HFFc6 (cell line): ENCODE data around the gene NRGN. TPM values are rescaled to one million over a fixed set of nuclear protein-coding genes. Genes with fewer than 3 reads are reported as not detected.

Experiments used
- DNase-seq: peaks from one replicate; pipeline ENCODE4 v3.0.0-alpha.2; 2018
- H3K27ac Mint-ChIP-seq: 2 replicates; pipeline ENCODE4 v1.8.0; 2020; ENCODE audit warnings: mild to moderate bottlenecking, mixed read lengths
- H3K27me3 Mint-ChIP-seq: 2 replicates; pipeline ENCODE4 v1.8.0; 2021; ENCODE audit warnings: mild to moderate bottlenecking, moderate library complexity, mixed read lengths; ENCODE audit not compliant: insufficient read depth
- H3K36me3 Mint-ChIP-seq: 2 replicates; pipeline ENCODE4 v1.8.0; 2021; ENCODE audit warnings: low read depth, mixed read lengths
- H3K4me1 Mint-ChIP-seq: 2 replicates; pipeline ENCODE4 v1.8.0; 2020; ENCODE audit warnings: low read depth, mixed read lengths
- H3K4me3 Mint-ChIP-seq: 2 replicates; pipeline ENCODE4 v1.8.0; 2020; ENCODE audit warnings: mild to moderate bottlenecking, moderate library complexity, mixed read lengths
- H3K9me3 Mint-ChIP-seq: 2 replicates; pipeline ENCODE4 v1.8.0; 2020; ENCODE audit warnings: mild to moderate bottlenecking, mixed read lengths
- long read RNA-seq: library from polyadenylated mRNA; unstranded; transcript quantifications from one replicate; pipeline ENCODE4 v2.0.0, GENCODE V29; 2019
- total RNA-seq, 6 experiments: library from RNA; stranded (reverse); fragmentation: NEBNext Ultra II Directional; extraction: Animal tissue kit (Norgen Biotek cat#: 25700); gene quantifications; 2 replicates in 1 of 6; 3 replicates in 5 of 6; pipeline ENCODE4 v1.2.3, GENCODE V29; 2021
- TF ChIP-seq, protein P1 (sequence below): fragments of 200-600 bp; sonication (generic); IDR thresholded peaks from 2 replicates; pipeline ENCODE4 v1.5.0; 2021; ENCODE audit warnings: antibody characterized with exemption, mild to moderate bottlenecking

The NRGN gene
- total RNA-seq: 1 to 10 TPM; 3.8 to 6.5 (median 5.4) TPM
- long read RNA-seq: 0 reads

DNA sequence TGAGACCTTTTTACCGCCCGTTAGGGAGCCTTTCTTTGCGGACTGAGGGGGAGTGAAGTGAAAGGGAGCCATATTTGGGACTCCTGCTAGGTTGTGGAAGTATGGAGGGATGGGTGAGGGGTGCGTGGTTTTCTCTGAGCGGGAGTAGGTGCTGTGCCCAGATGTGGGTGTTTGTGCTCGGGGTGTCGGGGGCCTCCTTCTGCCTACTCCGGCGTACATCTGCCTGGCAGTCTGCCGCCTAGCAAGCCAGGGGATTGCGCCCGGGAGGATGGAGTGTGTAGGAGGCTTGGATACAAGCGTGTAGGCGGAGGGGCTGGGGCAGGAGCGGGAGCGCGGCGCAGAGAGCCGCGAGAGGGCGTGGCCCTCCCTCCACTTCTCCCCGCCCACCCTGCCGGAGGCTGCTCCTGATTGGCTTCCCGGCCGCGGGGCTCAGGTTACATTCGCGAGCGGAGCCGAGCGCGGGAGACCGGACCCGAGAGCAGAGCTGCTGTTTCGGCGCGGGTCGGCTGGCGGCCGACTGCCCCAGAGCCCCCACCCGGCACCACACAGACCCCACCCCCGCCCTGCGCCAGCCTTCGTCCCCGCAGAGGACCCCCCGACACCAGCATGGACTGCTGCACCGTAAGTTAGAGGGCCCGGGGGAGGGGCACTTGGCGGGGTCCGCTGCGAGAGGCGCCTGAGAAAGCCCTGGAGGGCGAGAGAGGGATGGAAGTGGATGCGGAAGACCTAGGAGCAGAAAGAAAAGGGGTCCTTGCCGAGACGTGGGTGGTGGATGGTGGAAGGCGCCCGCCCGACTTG lies at the start of gene NRGN:
Gene NRGN, plus strand, starts transcription at position 464 of the 798 bp plus-strand sequence. Its CDS starts 143 bp downstream, at position 607.
- TF ChIP-seq, protein P1, sequence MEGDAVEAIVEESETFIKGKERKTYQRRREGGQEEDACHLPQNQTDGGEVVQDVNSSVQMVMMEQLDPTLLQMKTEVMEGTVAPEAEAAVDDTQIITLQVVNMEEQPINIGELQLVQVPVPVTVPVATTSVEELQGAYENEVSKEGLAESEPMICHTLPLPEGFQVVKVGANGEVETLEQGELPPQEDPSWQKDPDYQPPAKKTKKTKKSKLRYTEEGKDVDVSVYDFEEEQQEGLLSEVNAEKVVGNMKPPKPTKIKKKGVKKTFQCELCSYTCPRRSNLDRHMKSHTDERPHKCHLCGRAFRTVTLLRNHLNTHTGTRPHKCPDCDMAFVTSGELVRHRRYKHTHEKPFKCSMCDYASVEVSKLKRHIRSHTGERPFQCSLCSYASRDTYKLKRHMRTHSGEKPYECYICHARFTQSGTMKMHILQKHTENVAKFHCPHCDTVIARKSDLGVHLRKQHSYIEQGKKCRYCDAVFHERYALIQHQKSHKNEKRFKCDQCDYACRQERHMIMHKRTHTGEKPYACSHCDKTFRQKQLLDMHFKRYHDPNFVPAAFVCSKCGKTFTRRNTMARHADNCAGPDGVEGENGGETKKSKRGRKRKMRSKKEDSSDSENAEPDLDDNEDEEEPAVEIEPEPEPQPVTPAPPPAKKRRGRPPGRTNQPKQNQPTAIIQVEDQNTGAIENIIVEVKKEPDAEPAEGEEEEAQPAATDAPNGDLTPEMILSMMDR: no peak
- no peaks in the 10 kb centered on the region for H3K9me3 Mint-ChIP-seq
- H3K4me1 Mint-ChIP-seq: peaks cover 19% of the 10 kb centered on the region
- H3K27me3 Mint-ChIP-seq: peaks cover 36% of the 10 kb centered on the region
- no peaks in the 10 kb centered on the region for H3K36me3 Mint-ChIP-seq
- peak within 1 kb of the TSS; percentile 8; the same call in 1 of the 2 replicates for H3K27ac Mint-ChIP-seq
- H3K4me3 Mint-ChIP-seq: peak within 1 kb of the TSS; percentile 85
- peak; percentile 74 for DNase-seq

DNA sequence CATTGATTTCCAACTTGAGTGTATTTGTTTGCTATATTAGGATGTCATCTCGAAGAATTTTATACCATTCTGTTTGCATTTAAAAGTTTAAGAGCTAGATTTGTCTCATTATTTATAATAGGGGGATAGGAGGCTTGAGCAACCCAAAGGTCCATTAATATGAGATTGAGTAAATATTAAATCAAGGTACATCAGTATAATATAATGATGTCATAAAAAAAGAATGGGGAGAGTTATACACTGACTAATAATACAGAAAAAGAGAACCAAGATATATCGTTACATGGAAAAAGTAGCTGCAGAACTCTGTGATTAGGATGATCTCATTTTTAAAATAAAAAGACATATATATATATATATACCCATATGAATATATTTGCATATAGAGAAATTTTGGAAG lies 46.6 kb upstream of the NRGN start:
- H3K36me3 Mint-ChIP-seq: no peaks in the 10 kb centered on the region
- no peaks in the 10 kb centered on the region for H3K4me1 Mint-ChIP-seq
- H3K27ac Mint-ChIP-seq: no peak overlapping the region
- no peak for DNase-seq
- TF ChIP-seq, protein P1: no peak
- no peaks in the 10 kb centered on the region; the same call in 1 of the 2 replicates for H3K9me3 Mint-ChIP-seq
- peaks cover 3% of the 10 kb centered on the region; the same call in 1 of the 2 replicates for H3K27me3 Mint-ChIP-seq
- H3K4me3 Mint-ChIP-seq: no peak overlapping the region

DNA sequence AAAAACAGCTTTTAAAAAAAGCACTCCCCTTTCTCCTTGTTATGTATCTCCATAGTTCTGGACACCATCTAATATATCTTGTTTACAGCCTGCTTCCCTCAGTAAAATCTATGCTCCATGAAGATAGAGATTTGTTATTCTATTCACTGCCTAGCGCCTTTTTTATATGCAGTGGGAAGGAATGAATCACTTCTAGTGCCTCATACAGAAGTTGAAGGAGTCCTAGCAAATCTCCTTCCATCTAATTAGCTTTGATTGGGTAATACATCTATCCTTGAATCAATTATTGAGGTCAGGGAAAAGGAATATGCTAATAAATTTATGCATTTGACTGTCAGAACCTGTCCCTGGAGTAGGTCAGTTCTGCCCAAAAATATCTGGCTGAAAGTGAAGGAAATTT lies 40.2 kb upstream of the NRGN start:
- DNase-seq: no peak
- H3K27ac Mint-ChIP-seq: no peak overlapping the region
- peaks cover 11% of the 10 kb centered on the region; the same call in 1 of the 2 replicates for H3K27me3 Mint-ChIP-seq
- H3K36me3 Mint-ChIP-seq: peaks cover 6% of the 10 kb centered on the region; the same call in 1 of the 2 replicates
- H3K4me3 Mint-ChIP-seq: no peak overlapping the region
- TF ChIP-seq, protein P1: no peak
- peaks cover 6% of the 10 kb centered on the region for H3K9me3 Mint-ChIP-seq
- no peaks in the 10 kb centered on the region for H3K4me1 Mint-ChIP-seq

DNA sequence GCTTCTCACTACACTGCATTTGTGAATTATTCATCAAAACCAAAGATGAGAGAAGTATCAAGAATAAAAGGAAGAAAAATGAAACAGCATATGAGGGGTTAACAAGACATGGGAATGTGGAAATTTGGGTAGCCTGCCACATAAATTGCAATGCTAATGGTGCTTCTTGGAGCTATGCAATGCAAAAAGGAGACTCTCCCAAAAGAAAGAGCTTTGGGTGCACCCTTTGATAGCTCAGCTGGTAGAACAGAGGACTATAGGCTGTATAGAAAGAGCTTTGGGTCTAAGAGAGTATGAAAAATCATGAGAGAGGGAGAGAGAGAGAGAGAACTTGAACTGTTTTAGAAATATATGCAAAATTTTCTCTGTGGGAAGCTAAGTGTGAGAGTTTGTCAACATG lies 39.7 kb upstream of the NRGN start:
- DNase-seq: no peak
- Mint-ChIP-seq H3K27me3 (peaks cover 11% of the 10 kb centered on the region; the same call in 1 of the 2 replicates), H3K4me1 (no peaks in the 10 kb centered on the region), H3K27ac (no peak overlapping the region), H3K4me3 (no peak overlapping the region), H3K36me3 (peaks cover 6% of the 10 kb centered on the region; the same call in 1 of the 2 replicates), H3K9me3 (peaks cover 6% of the 10 kb centered on the region)
- TF ChIP-seq, protein P1: no peak

DNA sequence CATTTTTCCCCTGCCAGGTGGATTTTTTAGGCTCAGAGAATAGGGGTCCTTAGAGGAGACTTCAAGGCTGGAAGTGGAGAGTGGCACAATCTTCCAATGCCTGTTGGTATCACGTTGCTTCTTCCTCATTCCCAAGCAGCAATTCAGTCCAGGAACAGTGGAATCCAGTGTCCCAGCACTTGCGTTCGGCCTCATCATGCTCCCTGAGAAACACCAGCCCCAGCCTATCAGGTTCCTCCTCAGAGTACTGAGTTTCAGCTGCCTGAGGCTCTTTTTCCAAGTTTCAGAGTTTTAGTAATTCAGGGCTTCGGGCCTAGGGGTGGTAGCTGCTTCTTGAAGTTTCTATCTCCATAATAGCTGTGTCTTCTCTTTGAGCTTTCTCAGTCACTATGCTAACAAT lies 31.9 kb upstream of the NRGN start:
- no peak for DNase-seq
- no peak overlapping the region for H3K27ac Mint-ChIP-seq
- no peak overlapping the region for H3K4me3 Mint-ChIP-seq
- peaks cover 4% of the 10 kb centered on the region for H3K36me3 Mint-ChIP-seq
- TF ChIP-seq, protein P1: no peak
- H3K9me3 Mint-ChIP-seq: peaks cover 3% of the 10 kb centered on the region; the same call in 1 of the 2 replicates
- H3K4me1 Mint-ChIP-seq: no peaks in the 10 kb centered on the region
- H3K27me3 Mint-ChIP-seq: peaks cover 23% of the 10 kb centered on the region
